ENCODE data around the gene TBC1D10A. TPM values are rescaled to one million over a fixed set of nuclear protein-coding genes. Genes with fewer than 3 reads are reported as not detected.

Gene TBC1D10A
- total RNA-seq, 1 experiment from 2014 or later = 11.1 TPM

DNA sequence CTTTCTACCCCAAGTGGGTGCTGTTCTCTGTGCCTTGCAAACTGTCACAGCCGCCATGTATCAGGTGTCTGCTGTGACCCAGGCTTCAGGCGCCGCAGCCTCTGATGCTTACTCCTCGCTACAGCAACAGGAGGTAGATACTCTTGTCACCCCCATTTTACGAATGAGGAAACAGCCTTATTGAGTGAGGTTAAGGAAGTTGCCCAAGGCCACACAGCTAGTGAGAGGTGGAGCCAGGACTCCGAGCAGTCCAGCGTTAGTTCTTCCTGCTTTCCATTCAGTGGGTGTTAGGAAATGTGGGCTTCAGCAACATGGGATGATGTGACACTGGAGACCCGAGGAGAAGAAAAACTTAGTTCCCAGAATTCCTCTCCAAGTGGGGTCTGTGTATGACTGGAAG, 46.2 kb upstream of the TBC1D10A start (continued):
- TF ChIP-seq, protein P1, sequence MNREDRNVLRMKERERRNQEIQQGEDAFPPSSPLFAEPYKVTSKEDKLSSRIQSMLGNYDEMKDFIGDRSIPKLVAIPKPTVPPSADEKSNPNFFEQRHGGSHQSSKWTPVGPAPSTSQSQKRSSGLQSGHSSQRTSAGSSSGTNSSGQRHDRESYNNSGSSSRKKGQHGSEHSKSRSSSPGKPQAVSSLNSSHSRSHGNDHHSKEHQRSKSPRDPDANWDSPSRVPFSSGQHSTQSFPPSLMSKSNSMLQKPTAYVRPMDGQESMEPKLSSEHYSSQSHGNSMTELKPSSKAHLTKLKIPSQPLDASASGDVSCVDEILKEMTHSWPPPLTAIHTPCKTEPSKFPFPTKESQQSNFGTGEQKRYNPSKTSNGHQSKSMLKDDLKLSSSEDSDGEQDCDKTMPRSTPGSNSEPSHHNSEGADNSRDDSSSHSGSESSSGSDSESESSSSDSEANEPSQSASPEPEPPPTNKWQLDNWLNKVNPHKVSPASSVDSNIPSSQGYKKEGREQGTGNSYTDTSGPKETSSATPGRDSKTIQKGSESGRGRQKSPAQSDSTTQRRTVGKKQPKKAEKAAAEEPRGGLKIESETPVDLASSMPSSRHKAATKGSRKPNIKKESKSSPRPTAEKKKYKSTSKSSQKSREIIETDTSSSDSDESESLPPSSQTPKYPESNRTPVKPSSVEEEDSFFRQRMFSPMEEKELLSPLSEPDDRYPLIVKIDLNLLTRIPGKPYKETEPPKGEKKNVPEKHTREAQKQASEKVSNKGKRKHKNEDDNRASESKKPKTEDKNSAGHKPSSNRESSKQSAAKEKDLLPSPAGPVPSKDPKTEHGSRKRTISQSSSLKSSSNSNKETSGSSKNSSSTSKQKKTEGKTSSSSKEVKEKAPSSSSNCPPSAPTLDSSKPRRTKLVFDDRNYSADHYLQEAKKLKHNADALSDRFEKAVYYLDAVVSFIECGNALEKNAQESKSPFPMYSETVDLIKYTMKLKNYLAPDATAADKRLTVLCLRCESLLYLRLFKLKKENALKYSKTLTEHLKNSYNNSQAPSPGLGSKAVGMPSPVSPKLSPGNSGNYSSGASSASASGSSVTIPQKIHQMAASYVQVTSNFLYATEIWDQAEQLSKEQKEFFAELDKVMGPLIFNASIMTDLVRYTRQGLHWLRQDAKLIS (CRISPR knock-in tag; IDR thresholded peaks at IDR 0.05; ENCODE audit: borderline replicate concordance) = no peak
- TF ChIP-seq IRF2 (CRISPR knock-in tag; IDR thresholded peaks at IDR 0.05; ENCODE audit: borderline replicate concordance, low read depth) (no peak), FOXJ3 (CRISPR knock-in tag; IDR thresholded peaks at IDR 0.05; ENCODE audit: borderline replicate concordance) (no peak), TCF7 (CRISPR knock-in tag; IDR thresholded peaks at IDR 0.05; ENCODE audit: low read depth) (no peak), PRRX2 (CRISPR knock-in tag; IDR thresholded peaks at IDR 0.05) (no peak), ELF4 (CRISPR knock-in tag; IDR thresholded peaks at IDR 0.05; ENCODE audit: low read depth) (no peak), ZNF671 (CRISPR knock-in tag; IDR thresholded peaks at IDR 0.05) (no peak), NFE2L1 (CRISPR knock-in tag; IDR thresholded peaks at IDR 0.05) (no peak)
- TF ChIP-seq, protein P2, sequence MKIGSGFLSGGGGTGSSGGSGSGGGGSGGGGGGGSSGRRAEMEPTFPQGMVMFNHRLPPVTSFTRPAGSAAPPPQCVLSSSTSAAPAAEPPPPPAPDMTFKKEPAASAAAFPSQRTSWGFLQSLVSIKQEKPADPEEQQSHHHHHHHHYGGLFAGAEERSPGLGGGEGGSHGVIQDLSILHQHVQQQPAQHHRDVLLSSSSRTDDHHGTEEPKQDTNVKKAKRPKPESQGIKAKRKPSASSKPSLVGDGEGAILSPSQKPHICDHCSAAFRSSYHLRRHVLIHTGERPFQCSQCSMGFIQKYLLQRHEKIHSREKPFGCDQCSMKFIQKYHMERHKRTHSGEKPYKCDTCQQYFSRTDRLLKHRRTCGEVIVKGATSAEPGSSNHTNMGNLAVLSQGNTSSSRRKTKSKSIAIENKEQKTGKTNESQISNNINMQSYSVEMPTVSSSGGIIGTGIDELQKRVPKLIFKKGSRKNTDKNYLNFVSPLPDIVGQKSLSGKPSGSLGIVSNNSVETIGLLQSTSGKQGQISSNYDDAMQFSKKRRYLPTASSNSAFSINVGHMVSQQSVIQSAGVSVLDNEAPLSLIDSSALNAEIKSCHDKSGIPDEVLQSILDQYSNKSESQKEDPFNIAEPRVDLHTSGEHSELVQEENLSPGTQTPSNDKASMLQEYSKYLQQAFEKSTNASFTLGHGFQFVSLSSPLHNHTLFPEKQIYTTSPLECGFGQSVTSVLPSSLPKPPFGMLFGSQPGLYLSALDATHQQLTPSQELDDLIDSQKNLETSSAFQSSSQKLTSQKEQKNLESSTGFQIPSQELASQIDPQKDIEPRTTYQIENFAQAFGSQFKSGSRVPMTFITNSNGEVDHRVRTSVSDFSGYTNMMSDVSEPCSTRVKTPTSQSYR (CRISPR knock-in tag; IDR thresholded peaks at IDR 0.05) = no peak
- TF ChIP-seq, protein P3, sequence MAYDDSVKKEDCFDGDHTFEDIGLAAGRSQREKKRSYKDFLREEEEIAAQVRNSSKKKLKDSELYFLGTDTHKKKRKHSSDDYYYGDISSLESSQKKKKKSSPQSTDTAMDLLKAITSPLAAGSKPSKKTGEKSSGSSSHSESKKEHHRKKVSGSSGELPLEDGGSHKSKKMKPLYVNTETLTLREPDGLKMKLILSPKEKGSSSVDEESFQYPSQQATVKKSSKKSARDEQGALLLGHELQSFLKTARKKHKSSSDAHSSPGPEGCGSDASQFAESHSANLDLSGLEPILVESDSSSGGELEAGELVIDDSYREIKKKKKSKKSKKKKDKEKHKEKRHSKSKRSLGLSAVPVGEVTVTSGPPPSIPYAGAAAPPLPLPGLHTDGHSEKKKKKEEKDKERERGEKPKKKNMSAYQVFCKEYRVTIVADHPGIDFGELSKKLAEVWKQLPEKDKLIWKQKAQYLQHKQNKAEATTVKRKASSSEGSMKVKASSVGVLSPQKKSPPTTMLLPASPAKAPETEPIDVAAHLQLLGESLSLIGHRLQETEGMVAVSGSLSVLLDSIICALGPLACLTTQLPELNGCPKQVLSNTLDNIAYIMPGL (CRISPR knock-in tag; IDR thresholded peaks at IDR 0.05) = no peak

DNA sequence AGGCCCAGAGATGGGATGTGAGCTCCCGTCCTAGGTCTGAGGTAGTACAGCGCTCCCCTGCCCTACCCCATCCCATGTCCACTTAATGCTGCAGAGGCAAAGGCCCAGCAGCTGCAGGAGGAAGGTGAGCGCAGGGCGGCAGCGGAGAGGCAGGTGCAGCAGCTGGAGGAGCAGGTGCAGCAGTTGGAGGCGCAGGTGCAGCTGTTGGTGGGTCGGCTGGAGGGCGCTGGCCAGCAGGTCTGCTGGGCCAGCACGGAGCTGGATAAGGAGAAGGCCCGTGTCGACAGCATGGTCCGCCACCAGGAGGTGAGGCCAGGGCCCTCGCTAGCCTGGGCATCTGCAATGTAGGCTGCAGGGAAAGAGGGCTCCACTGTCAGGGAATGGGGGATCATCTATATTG, 45.2 kb upstream of the TBC1D10A start:
- Mint-ChIP-seq H3K27ac (no peak overlapping the region), H3K36me3 (no peaks in the 10 kb centered on the region), H3K27me3 (ENCODE audit: low read depth) (no peaks in the 10 kb centered on the region), H3K9me3 (no peaks in the 10 kb centered on the region), H3K4me3 (no peak overlapping the region), H3K4me1 (0 out of 2 replicates have a peak, but pooled peaks cover 3% of the 10 kb centered on the region)
- peak; percentile 33; the same call in 1 of the 2 replicates for ATAC-seq
- ChIA-PET CTCF (interaction anchor here (0.9 to 1.6 kb wide), 3 partner anchors 15 to 53 kb away, joined by 3 to 4 read pairs (median 3); partner anchors contain the start of genes MTFP1 and RNF215), POLR2A (interaction anchor here (0.6 to 1.2 kb wide), 3 partner anchors 9 to 45 kb away, joined by 3 read pairs; partner anchors contain the start of gene TBC1D10A)
- TF ChIP-seq, protein P4, sequence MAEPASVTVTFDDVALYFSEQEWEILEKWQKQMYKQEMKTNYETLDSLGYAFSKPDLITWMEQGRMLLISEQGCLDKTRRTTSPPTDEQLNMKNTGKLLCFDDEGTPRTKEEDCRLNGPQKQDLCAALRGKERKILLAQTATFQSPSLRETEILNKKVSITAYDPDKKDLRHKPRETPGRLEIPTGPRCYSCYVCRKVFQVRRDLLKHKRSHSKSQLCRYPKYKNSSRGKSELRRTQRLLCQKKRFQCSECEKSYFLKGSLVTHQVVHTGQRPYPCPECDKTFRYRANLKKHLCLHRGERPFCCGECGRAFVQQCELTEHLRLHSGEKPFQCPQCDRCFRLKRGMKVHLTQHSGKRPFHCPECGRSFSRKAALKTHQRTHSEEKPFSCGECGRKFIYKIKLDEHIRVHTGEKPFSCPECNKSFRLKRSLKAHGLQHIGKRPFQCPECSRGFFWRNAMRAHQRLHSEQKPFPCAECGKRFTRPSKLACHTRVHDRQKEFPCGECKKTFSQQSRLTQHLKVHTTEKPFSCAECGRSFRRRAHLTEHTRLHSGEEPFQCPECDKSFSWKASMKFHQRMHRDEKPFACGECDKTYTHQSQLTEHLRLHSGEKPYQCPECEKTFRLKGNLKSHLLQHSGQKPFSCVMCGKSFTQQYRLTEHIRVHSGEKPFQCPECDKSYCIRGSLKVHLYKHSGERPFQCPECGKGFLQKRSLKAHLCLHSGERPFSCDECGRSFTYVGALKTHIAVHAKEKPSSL (CRISPR knock-in tag; conservative IDR thresholded peaks at IDR 0.05) = no peak
- TF ChIP-seq, protein P5, sequence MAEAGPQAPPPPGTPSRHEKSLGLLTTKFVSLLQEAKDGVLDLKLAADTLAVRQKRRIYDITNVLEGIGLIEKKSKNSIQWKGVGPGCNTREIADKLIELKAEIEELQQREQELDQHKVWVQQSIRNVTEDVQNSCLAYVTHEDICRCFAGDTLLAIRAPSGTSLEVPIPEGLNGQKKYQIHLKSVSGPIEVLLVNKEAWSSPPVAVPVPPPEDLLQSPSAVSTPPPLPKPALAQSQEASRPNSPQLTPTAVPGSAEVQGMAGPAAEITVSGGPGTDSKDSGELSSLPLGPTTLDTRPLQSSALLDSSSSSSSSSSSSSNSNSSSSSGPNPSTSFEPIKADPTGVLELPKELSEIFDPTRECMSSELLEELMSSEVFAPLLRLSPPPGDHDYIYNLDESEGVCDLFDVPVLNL (CRISPR knock-in tag; IDR thresholded peaks at IDR 0.05; ENCODE audit: borderline replicate concordance, low read depth) = 0 out of 2 replicates have a peak, but pooled peaks have one; percentile 15
- DNase-seq (ENCODE audit: low spot score) = no peak
